Fibroblast of the aortic adventitia (primary cell): ENCODE measurements around the gene TWF1. TPM values are rescaled to one million over a fixed set of nuclear protein-coding genes. Genes with fewer than 3 reads are reported as not detected.
"Not testable (repeated sequence)": the region's sequence is repeated elsewhere in the genome, so short reads cannot be mapped to it uniquely, and the experiment has no call there.

Source experiments
- DNase-seq: peaks from one replicate; pipeline ENCODE4 v3.0.0-alpha.2; 2010; ENCODE audit warnings: low read depth
- H3K4me3 ChIP-seq: 2 replicates; pipeline ENCODE4 v1.5.1; 2011; ENCODE audit warnings: low read depth, mild to moderate bottlenecking, control low read depth, low read length, moderate library complexity
- CTCF ChIP-seq: IDR thresholded peaks from 2 replicates; pipeline ENCODE4 v1.5.1; 2011; ENCODE audit warnings: mild to moderate bottlenecking, low read length, control low read depth, inconsistent platforms; ENCODE audit not compliant: insufficient read depth
- total RNA-seq: library from RNA; depleted of rRNA; stranded (reverse); fragments of >200 nt; gene quantifications from 2 replicates; pipeline ENCODE4 v1.2.3, GENCODE V29; 2012; ENCODE audit warnings: low replicate concordance

The TWF1 gene
- total RNA-seq, 1 donor, result 179 TPM

GRCh38 chr12:43758728-43759563, 47.2 kb downstream of the TWF1 start, which contains the start of the genes IRAK4 and PUS7L:
Gene IRAK4, plus strand, starts transcription at chr12:43758951. Its CDS starts 9,161 bp downstream, at chr12:43768112.
Gene PUS7L, minus strand, starts transcription at chr12:43758790. Its CDS starts 3,545 bp downstream, at chr12:43755245.
- peak within 1 kb of the TSS; percentile 92 for H3K4me3 ChIP-seq
- peak; percentile 56 for TF ChIP-seq CTCF
- peak; percentile 97 for DNase-seq

- no peak for TF ChIP-seq CTCF
- H3K4me3 ChIP-seq, result peak overlapping the region; percentile 92
- DNase-seq, result peak; percentile 31
These were observed 47.8 kb downstream of the TWF1 start for GRCh38 chr12:43758247-43758727.

- H3K4me3 ChIP-seq, result no peak overlapping the region
- TF ChIP-seq CTCF, result no peak
- no peak for DNase-seq
These were observed 52.1 kb downstream of the TWF1 start for GRCh38 chr12:43754015-43754414.

- not testable (repeated sequence) for DNase-seq, H3K4me3 ChIP-seq
These were observed 54.8 kb downstream of the TWF1 start for GRCh38 chr12:43751360-43751759.

GRCh38 chr12:43750814-43751213, 55.3 kb downstream of the TWF1 start:
- H3K4me3 ChIP-seq, result no peak overlapping the region
- no peak for DNase-seq
- no peak for TF ChIP-seq CTCF

GRCh38 chr12:43749016-43749415, 57.1 kb downstream of the TWF1 start:
- no peak overlapping the region for H3K4me3 ChIP-seq
- no peak for TF ChIP-seq CTCF
- no peak for DNase-seq

GRCh38 chr12:43744826-43745225, 61.3 kb downstream of the TWF1 start:
- H3K4me3 ChIP-seq, result no peak overlapping the region
- no peak for TF ChIP-seq CTCF
- DNase-seq, result no peak
